HG03457 (cell line): Measurements from ENCODE around the gene CREG2.

Experiments
- ATAC-seq: cut with Tn5 transposase; IDR thresholded peaks from one replicate; pipeline ENCODE4 v1.9.1; 2021; ENCODE audit warnings: moderate number of reproducible peaks; ENCODE audit not compliant: unreplicated experiment

CREG2 gene

DNA sequence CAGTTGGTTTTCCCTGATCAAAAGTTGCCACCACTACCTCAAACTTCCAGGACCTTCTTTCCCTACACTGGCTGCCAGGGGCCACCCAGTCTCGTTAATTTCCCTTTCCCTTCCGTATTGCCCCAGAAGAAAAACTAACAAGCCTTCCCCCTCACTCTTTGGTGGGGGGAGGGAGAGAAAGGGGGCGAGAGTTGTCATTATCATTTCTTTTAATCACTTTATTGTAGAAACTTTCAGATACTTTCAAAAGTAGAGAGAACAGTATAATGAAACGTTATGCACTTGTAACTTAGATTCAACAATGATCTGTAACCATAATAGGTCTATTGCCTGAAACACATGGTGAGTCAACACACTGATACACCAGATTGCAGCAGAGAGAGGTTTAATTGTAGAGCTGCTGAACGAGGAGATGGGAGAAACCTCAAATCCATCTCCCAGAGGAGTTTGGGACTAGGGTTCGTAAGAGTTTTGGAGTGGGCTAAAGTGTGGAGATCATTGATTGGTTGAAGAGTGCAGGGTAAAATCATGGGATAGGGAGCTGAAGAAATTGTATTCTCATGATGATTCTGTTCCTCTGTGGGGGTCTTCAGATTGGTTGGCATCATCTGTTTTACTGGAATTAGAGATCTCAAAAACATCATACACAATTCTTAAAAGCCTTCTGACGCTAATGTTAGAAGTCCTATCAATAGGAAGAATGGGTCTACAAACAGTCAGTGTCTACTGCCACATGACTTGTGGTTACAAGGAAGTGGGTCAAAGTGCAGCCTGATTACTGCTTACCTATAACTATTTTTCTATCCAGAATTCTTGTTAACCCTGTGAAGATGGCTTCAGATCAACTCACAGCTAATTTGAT, 76.2 kb downstream of the CREG2 start:
- ATAC-seq = no peak

DNA sequence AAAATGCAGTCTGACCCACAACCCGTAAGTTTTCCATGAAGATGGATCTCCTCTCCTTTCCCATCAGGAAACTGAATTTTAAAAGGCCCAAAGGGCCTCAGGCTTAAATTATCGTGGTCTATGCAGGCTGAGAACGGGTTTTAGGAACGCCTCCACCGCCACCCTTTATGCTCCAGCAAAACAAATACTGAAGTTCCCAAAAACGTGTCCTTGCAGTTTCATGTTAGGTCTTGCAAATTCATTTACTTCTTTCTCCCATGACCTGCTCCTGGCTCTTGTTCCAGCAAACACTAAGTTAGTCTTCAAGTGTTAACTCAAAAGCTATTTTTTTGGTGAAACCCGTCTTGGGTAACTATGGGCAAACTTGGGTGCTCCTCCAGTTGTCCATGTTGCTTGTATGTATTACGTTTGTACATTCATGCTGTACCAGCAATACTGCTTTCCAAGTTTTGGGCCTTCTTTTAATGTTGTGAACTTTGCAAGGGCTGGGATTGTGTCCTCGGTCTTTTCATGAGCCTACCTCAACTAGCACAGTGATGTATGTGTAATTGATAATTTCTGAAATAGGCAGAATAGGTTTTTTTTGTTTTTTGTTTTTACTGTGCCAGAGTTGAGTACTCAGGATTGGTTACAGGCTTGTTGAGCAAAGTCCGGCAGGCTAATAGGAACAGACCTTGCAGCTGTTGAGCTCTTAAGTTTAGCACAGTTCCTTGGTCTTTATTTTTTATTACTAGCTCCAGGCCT, 77.0 kb downstream of the CREG2 start:
- ATAC-seq = no peak

DNA sequence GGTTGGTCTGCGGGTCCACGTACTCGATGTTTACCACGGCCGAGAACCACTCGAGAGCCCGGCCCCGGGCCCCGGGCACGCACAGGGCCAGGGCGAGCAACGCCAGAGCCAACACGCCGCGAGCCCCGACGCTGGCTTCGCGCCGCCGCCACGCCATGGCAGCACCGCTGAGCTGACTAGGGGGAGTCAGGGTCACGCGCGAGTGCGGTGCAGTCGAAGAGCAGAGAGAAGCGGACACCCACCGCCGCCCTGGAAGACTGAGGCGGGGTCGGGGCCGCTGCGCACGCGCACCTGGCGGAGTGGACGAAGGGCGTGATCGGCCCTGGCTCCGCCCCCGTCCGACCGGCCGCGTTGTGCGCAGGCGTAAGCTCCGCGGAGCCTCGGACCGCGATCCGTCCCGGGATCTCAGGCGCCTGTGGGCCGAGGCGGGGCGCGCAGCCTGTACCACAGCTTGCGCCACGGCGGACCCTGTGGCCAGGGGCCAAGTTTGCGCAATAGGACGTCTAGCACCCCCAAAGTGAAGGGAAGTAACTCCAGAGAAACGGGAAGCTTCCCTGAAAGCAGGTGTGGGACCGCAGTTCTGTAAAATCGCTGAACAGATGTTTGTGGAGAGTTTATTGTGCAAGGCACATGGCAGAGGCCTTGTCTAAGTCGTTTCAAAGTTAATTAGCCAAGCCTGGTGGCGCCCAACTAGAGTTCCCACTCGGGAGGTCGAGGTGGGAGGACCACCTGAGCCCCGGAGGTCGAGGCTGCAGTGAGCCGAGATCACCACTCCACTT, 78.7 kb downstream of the CREG2 start, which contains the start of gene RNF149:
Gene RNF149 (minus strand): TSS at position 270 of the 779 bp plus-strand sequence. CDS start 113 bp downstream, at position 157.
- peak; percentile 45 for ATAC-seq

DNA sequence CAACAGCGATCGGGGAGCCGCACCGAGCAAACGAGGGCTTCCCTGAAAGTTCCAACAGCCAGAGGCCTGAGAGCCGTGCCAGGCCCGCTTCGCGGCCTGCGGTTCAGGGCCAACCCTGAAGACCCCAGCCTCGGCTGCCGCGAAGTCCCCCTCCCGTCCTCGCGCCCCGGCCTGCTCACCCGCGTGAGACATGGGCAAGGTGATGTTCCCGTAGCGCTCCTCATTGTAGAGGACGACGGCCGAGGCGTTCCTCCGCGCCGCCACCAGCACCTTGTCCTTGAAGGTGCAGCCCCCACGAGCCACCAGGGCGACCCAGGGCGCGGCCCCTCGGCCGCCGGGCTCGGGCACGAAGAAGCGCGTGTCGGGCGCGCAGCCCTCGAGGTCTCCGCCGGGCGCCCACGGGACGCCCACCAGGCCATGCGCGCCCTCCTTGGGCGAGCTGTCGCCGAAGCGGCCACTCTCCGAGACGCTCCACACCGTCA, 79.3 kb downstream of the CREG2 start:
- ATAC-seq = peak; percentile 13

DNA sequence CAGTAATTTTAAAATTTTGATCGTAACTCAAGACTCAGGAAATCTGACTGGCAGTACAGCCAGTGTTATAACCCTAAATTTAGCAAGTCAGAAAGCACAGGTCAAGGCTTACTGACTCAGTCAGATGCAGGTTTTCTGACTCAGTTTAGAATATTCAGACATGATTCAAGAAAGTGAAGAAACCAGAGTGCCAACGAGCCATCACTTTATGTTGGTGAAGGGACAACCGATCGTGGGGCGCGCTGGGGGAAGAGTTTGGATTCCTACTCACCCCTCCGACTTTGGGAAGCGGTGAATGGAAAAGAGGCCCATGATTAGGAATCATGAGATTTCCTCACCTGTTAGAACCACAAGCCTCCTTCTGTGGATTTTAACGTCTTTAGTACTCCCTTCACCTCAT, 79.8 kb downstream of the CREG2 start:
- ATAC-seq = no peak

DNA sequence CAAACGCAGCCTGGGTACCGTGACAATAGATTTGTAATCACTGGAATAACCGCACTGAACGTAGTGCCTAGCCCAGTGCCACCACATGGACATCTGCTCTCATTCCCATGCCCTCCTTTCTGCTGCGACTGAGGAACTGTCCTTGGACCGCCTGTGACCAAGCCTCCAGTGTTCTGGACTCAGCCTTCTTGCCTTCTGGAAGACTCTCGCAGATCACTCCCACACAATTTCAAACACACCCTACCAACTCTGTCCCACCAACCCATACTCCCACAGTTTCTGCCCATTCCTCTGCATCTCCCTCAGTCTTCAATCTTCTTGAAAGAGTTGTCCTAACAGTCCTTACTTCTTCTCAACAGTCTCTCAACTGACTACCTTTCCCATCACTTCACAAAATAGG, 80.9 kb downstream of the CREG2 start:
- peak; percentile 14 for ATAC-seq

DNA sequence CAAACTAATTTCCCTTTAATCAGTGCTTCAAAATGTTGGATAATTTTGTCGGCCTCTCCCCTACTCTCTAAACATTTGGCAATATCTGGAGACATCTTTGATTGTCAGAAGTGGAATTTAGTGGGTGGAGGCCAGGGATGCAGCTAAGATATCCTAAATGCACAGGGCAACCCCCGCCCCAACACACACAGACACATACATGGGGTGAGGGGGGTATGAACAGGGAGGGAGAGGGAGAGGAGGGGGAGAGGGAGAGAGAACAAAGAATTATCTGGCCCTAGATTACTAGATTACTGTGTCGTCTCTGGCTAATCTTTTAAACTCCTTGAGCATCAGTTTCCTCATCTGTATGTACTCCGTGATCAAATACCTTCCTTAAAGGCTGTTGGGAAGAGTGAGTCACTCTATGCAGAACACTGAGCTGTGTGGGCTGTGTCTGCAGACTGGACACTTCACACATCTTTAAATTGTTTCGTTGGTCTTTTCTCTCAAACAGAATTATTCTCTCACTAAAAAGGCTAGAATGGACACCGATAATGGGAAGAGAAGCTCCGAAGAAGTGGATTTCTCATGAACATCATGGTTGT, 81.7 kb downstream of the CREG2 start:
- ATAC-seq = no peak

DNA sequence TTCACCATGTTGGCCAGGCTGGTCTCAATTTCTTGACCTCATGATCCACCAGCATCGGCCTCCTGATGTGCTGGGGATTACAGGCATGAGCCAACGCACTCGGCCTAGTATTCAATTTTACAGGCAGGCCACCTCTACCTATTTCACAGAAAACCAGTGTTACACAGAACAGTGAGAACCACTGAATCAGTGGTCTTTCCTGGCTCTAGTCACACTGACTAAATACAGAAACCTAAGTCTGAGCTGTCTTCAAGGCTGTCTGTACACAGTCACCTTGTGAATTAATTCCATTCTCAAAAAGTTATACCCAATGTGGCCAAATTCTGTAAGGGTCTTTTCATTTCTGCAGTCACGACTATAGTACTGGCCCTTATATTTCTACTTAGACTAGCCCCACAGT, 82.3 kb downstream of the CREG2 start:
- no peak for ATAC-seq

DNA sequence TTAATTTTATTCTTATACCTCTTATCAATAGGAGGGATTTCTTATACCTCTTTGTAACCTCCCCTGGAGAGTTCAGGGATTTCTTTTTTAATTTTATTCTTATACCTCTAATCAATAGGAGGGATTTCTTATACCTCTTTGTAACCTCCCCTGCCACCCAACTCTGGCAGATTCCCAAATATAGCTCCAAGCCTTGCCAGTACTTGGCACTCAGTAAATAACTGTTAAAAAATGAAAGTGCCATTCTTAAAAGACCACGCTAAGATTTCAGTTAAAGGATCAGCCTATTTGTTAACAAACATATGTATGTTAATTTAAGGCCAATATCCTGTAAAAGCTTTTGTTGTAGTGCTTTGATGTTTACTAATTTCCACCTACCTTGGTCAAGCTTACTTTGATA, 83.6 kb downstream of the CREG2 start:
- ATAC-seq = no peak

DNA sequence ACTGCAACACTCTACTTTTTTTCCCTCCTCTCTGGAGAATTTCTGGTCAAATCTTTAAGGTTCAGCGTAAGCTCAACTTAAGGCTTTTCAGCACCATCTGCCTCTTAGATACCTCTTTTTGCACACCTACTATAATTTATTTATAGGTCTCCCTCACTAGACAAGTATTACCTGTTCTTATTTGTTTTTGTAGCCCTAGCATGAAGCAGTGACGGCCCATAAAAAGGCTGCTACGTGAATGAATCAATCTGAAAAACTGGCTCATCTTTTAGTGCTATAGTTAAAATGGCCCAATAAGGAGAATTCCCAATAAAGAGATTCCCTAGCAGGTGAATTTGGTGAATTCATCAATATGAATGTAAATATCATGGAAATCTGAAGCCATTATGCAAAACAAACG, 85.3 kb downstream of the CREG2 start:
- ATAC-seq = no peak

DNA sequence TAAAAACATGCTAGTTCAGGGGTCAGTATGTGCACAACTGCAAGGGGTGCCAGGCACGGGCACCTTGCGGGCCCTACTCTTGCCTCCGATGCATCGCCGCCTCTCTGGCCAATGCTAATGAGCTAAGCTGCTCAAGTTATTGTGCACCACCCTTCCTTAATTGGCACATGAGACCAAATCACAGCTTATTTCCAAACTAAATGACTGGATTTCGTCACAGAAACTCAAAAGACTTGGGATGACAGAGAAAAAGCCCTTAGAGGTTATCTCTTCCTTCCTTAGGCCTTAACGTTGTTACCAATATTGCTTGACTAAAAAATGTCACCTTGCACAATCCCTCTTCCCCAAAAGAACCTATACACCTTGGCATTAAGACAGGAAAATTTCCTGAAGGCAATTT, 86.5 kb downstream of the CREG2 start:
- ATAC-seq = no peak

DNA sequence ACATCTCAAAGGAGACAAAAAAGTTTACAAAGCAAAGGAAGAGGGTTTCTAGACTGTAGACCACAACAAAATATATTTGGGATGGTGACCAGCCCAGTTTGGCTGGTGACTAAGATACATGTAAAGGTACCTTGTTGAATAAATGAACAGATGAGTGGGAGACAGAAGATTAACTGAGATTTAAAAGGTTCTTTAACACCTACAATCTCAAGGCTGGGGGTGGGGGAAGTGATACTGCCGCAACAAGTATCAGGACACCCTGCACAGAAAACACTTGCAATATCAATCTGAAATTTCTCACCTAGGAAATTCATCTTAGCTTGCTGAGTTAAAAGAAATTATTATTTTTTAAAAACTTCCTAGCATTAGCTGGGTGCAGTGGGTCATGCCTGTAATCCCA, 87.1 kb downstream of the CREG2 start:
- no peak for ATAC-seq

DNA sequence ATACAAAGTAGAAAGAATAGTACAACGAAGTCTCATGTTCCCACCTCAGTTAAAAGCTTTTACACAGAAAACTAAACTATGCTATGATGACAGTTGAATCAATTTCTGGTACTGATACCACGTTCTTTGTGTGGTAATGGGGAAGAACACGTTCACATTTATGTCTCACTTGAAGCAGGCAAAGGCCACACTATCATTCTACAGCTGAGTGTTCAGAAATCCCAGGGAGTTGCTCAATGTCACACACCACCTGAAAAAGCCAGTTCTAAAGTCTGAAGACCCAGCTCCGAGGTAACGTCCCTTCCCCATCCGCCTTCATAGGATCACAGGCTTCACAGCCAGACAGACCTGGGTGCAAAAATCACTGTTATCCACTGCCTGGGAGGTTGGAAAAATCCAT, 87.7 kb downstream of the CREG2 start:
- ATAC-seq = no peak

DNA sequence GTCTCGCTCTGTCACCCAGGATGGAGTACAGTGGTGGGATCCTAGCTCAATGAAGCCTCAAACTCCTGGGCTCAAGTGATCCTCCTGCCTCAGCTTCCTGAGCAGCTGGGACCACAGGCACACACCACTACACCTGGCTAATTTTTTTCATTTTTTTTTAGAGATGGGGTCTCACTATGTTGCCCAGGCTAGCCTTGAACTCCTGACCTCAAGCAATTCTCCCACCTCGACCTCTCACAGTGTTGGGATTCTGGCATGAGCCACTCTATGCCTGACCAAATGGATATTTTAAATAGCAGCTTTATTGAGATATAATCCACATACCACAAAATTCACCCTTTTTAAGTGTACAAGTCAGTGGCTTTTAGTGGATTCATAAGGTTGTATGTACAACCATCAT, 89.9 kb downstream of the CREG2 start:
- ATAC-seq = no peak

DNA sequence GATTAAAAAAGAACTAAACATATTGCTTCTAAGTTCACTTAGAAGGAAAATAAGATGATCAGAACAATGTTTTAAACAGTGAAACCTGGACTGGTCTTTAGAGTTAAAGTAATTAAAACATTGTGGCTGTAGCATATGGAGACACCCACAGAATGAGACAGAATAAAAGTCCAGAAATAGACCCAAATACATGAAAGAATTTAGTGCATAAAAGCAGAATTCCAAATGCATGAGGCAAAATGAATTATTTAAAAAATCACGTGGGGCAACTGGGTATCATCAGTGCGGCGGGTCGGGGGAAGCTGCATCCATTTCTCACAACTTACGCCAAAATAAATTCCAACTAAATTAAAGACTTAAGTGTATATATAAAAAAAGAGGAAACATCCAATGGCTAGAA, 90.9 kb downstream of the CREG2 start:
- ATAC-seq = no peak

DNA sequence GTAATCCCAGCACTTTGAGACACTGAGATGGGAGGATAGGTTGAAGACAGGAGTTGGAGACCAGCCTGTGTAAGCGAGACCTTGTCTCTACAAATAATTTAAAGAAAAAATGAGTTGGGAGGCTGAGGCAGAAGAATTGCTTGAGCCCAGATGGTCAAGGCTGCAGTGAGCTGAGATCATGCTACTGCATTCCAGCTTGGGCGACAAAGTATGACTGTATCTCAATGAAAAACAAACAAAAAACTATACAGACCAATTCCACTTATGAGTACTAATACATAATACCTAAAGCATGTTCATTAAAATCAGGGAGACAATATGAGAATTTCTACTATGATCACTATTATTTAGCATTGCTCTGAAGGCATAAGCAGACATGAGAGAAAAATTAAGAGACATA, 91.4 kb downstream of the CREG2 start:
- ATAC-seq = no peak
